ENCODE data around the gene FAM210B. TPM values are rescaled to one million over a fixed set of nuclear protein-coding genes. Genes with fewer than 3 reads are reported as not detected.

The FAM210B gene
- total and polyA plus RNA-seq, 7 donors: 17.0 to 52.2 (median 41.9) TPM

- H3K4me3 ChIP-seq: no peak overlapping the region
- TF ChIP-seq POLR2A (IDR thresholded peaks at IDR 0.05): no peak
- TF ChIP-seq CTCF (IDR thresholded peaks at IDR 0.05): no peak
- no peak for TF ChIP-seq EP300 (IDR thresholded peaks at IDR 0.05)
- TF ChIP-seq POLR2AphosphoS5 (IDR thresholded peaks at IDR 0.05): no peak
- H3K27me3 ChIP-seq: no peaks in the 10 kb centered on the region
- 70 to 84% methylated on average over 6 of the region's 6 CpGs for WGBS, 2 donors
- H3K27ac ChIP-seq: no peak overlapping the region
- no peaks in the 10 kb centered on the region for H3K9me3 ChIP-seq
- peaks cover 14 to 50% (median 24%) of the 10 kb centered on the region in 4 donors for H3K36me3 ChIP-seq
- no peak for DNase-seq
- intact Hi-C loops (cut with DNase I): no loop called here
- H3K4me1 ChIP-seq: peaks cover 0 to 1% (median 0%) of the 10 kb centered on the region in 4 donors
These were observed 9.8 kb downstream of the FAM210B start for GRCh38 chr20:56368351-56369134.

GRCh38 chr20:56369179-56369578 is 10.4 kb downstream of the FAM210B start:
- WGBS, 2 donors: 90 to 91% methylated on average over 4 of the region's 4 CpGs
- no peak for DNase-seq
- Histone ChIP-seq H3K36me3 (peaks cover 14 to 50% (median 24%) of the 10 kb centered on the region in 4 donors), H3K27me3 (no peaks in the 10 kb centered on the region), H3K9me3 (no peaks in the 10 kb centered on the region), H3K4me3 (no peak overlapping the region), H3K27ac (no peak overlapping the region), H3K4me1 (no peaks in the 10 kb centered on the region)
- intact Hi-C loops (cut with DNase I): no loop called here
- TF ChIP-seq CTCF (IDR thresholded peaks at IDR 0.05): no peak
- no peak for TF ChIP-seq POLR2AphosphoS5 (IDR thresholded peaks at IDR 0.05)
- TF ChIP-seq EP300 (IDR thresholded peaks at IDR 0.05): no peak
- TF ChIP-seq POLR2A (IDR thresholded peaks at IDR 0.05): no peak

- H3K4me3 ChIP-seq: no peak overlapping the region
- no peaks in the 10 kb centered on the region for H3K9me3 ChIP-seq
- H3K36me3 ChIP-seq: peaks cover 0 to 26% (median 6%) of the 10 kb centered on the region in 4 donors
- TF ChIP-seq EP300 (IDR thresholded peaks at IDR 0.05): no peak
- no peak for TF ChIP-seq POLR2A (IDR thresholded peaks at IDR 0.05)
- TF ChIP-seq POLR2AphosphoS5 (IDR thresholded peaks at IDR 0.05): no peak
- no peak for TF ChIP-seq CTCF (IDR thresholded peaks at IDR 0.05)
- H3K27me3 ChIP-seq: no peaks in the 10 kb centered on the region
- intact Hi-C loops (cut with DNase I): no loop called here
- no peaks in the 10 kb centered on the region for H3K4me1 ChIP-seq
- no peak for DNase-seq
- WGBS, 2 donors: 95% methylated on average over 11 of the region's 11 CpGs
- no peak overlapping the region for H3K27ac ChIP-seq
These were observed 13.2 kb downstream of the FAM210B start for GRCh38 chr20:56371977-56372376.

- no peak for DNase-seq
- H3K27ac ChIP-seq: no peak overlapping the region
These were observed 14.1 kb downstream of the FAM210B start for GRCh38 chr20:56372850-56373249.

More at GRCh38 chr20:56372850-56373249, 14.1 kb downstream of the FAM210B start:
- TF ChIP-seq POLR2A (IDR thresholded peaks at IDR 0.05) (no peak), EP300 (IDR thresholded peaks at IDR 0.05) (no peak), POLR2AphosphoS5 (IDR thresholded peaks at IDR 0.05) (no peak), CTCF (IDR thresholded peaks at IDR 0.05) (no peak)
- no peaks in the 10 kb centered on the region for H3K27me3 ChIP-seq
- no peaks in the 10 kb centered on the region for H3K9me3 ChIP-seq
- WGBS, 2 donors: 71 to 89% methylated on average over 1 of the region's 1 CpG
- no peaks in the 10 kb centered on the region for H3K4me1 ChIP-seq
- intact Hi-C loops (cut with DNase I): no loop called here
- H3K36me3 ChIP-seq: peaks cover 0 to 17% (median 2%) of the 10 kb centered on the region in 4 donors
- no peak overlapping the region for H3K4me3 ChIP-seq
